Panc1 (cell line): ENCODE measurements around the gene DES. TPM values are rescaled to one million over a fixed set of nuclear protein-coding genes. Genes with fewer than 3 reads are reported as not detected.

Experiments used
- ATAC-seq: fragments of 200-7000 bp; cut with Tn5 transposase; 2 replicates; pipeline ENCODE4 v1.9.1; 2020; ENCODE audit warnings: mild to moderate bottlenecking, moderate library complexity
- BruUV-seq: library from RNA; stranded (reverse); fragments of 400-500 nt; replicated peaks from 2 replicates; lab custom pipeline; 2021; lab: Mats Ljungman, UMichigan
- CTCF ChIA-PET: fragments of 300-600 bp; sonication (Branson Sonifier 250); formaldehyde crosslinking; loops from one replicate; lab custom pipeline; 2022; ENCODE audit warnings: antibody characterized with exemption; lab: Charles Lee
- POLR2A ChIA-PET: fragments of 300-600 bp; sonication (Branson Sonifier 250); formaldehyde crosslinking; loops from one replicate; lab custom pipeline; 2022; ENCODE audit warnings: antibody characterized with exemption; lab: Charles Lee
- DNase-seq: peaks from one replicate; pipeline ENCODE4 v3.0.0-alpha.2; 2010; ENCODE audit warnings: low read depth, low spot score
- H3K27ac ChIP-seq: 2 replicates; pipeline ENCODE4 v1.5.1; 2011; ENCODE audit warnings: mild to moderate bottlenecking, low read length, inconsistent platforms
- H3K27me3 ChIP-seq: fragments of 200-500 bp; sonication (Bioruptor generic); 2 replicates; pipeline ENCODE4 v1.6.0; 2014; ENCODE audit warnings: low read length, inconsistent platforms; ENCODE audit not compliant: control insufficient read depth, insufficient read depth
- H3K36me3 ChIP-seq: fragments of 200-500 bp; sonication (Bioruptor generic); 2 replicates; pipeline ENCODE4 v1.5.1; 2014; ENCODE audit warnings: inconsistent platforms, mild to moderate bottlenecking, low read length, moderate library complexity; ENCODE audit not compliant: control insufficient read depth, insufficient read depth
- H3K4me1 ChIP-seq: 2 replicates; pipeline ENCODE4 v1.5.1; 2011; ENCODE audit warnings: inconsistent platforms, mild to moderate bottlenecking, low read length, moderate library complexity; ENCODE audit not compliant: control insufficient read depth, insufficient read depth
- H3K4me3 ChIP-seq, 2 experiments: 2 replicates each; pipeline ENCODE4 v1.5.1; 2011 to 2012; ENCODE audit warnings: low read depth in 2 of 2, low read length in 2 of 2, mild to moderate bottlenecking in 2 of 2, inconsistent platforms in 1 of 2, moderate library complexity in 1 of 2
- H3K9me3 ChIP-seq: fragments of 200-500 bp; sonication (Bioruptor generic); 2 replicates; pipeline ENCODE4 v1.5.1; 2014; ENCODE audit warnings: low read depth, mild to moderate bottlenecking, inconsistent platforms, low read length, moderate library complexity; ENCODE audit not compliant: control insufficient read depth, insufficient read depth
- POLR2AphosphoS5 ChIP-seq: IDR thresholded peaks from 2 replicates; pipeline ENCODE4 v1.6.1; 2012; ENCODE audit warnings: mild to moderate bottlenecking, low read depth, low read length, moderate library complexity
- SIN3A ChIP-seq: IDR thresholded peaks from 2 replicates; pipeline ENCODE4 v1.6.1; 2012; ENCODE audit warnings: low read depth, mild to moderate bottlenecking, low read length, moderate library complexity, borderline replicate concordance; ENCODE audit not compliant: insufficient read depth
- TCF7L2 ChIP-seq: IDR thresholded peaks from 2 replicates; pipeline ENCODE4 v1.6.1; 2011; ENCODE audit warnings: mild to moderate bottlenecking, low read depth, low read length, inconsistent platforms
- in situ Hi-C: cut with HindIII; loops from 2 replicates; pipeline ENCODE4 v1.10.0; 2016; ENCODE audit warnings: low sequenced_read_pairs, low pct_unique_long_range_greater_than_20kb
- intact Hi-C: fragments of 100-400 bp; cut with micrococcal nuclease; formaldehyde crosslinking; loops from one replicate; pipeline ENCODE4 v1.10.0; 2022; ENCODE audit not compliant: unreplicated experiment
- total RNA-seq: library from RNA; stranded (reverse); gene quantifications from one replicate; pipeline ENCODE4 v1.2.1, GENCODE V29; 2021; ENCODE audit not compliant: unreplicated experiment
- TF ChIP-seq, protein P1 (sequence below): fragments of 450-650 bp; IDR thresholded peaks from 2 replicates; pipeline ENCODE4 v1.5.1; 2017; ENCODE audit warnings: mild to moderate bottlenecking
- TF ChIP-seq, protein P2 (sequence below), 2 experiments: IDR thresholded peaks; 2 replicates each; pipeline ENCODE4 v1.6.1; 2011 to 2012; ENCODE audit warnings: low read depth in 2 of 2, control low read depth in 1 of 2, low read length in 1 of 2, mild to moderate bottlenecking in 1 of 2, moderate library complexity in 1 of 2; ENCODE audit not compliant: insufficient read depth in 1 of 2

The DES gene
- total RNA-seq, 1 experiment from 2014 or later, result 0.69 TPM

DNA sequence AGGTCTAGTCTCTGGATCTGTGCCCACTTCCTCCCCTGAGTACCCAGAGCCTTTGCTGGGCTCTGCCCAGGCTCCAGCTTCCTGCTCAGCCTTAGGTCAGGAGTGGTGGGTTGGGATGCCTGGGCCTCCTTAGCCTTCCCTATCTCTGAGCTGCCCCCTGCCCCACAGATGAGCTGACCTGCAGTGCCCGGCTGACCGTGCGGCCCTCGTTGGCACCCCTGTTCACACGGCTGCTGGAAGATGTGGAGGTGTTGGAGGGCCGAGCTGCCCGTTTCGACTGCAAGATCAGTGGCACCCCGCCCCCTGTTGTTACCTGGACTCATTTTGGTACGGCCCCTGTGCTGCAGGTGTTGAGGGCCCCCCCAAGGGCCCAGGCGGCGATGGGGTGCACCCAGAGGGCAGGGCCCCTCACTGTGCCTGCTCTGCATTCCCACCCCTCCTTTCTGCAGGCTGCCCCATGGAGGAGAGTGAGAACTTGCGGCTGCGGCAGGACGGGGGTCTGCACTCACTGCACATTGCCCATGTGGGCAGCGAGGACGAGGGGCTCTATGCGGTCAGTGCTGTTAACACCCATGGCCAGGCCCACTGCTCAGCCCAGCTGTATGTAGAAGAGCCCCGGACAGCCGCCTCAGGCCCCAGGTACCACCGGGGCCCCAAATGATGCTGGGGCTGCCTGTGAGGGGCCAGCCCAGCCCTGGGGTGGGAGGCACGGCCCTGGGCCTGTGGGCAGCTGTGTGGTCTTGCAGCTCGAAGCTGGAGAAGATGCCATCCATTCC lies 50.4 kb downstream of the DES start:
- DNase-seq (no peak), ATAC-seq (no peak)
- Histone ChIP-seq H3K4me3 (no peak overlapping the region), H3K36me3 (no peaks in the 10 kb centered on the region), H3K27me3 (no peaks in the 10 kb centered on the region), H3K27ac (no peak overlapping the region), H3K9me3 (no peaks in the 10 kb centered on the region), H3K4me1 (peaks cover 4% of the 10 kb centered on the region; the same call in 1 of the 2 replicates)
- CTCF ChIA-PET, result interaction anchor here (0.8 kb wide), 1 partner anchor 9 kb away, joined by 3 read pairs; no protein-coding TSS in a partner anchor
- no TSS peak for BruUV-seq
- intact Hi-C loops (no loop called here), in situ Hi-C loops (no loop called here)
- TF ChIP-seq, protein P1, sequence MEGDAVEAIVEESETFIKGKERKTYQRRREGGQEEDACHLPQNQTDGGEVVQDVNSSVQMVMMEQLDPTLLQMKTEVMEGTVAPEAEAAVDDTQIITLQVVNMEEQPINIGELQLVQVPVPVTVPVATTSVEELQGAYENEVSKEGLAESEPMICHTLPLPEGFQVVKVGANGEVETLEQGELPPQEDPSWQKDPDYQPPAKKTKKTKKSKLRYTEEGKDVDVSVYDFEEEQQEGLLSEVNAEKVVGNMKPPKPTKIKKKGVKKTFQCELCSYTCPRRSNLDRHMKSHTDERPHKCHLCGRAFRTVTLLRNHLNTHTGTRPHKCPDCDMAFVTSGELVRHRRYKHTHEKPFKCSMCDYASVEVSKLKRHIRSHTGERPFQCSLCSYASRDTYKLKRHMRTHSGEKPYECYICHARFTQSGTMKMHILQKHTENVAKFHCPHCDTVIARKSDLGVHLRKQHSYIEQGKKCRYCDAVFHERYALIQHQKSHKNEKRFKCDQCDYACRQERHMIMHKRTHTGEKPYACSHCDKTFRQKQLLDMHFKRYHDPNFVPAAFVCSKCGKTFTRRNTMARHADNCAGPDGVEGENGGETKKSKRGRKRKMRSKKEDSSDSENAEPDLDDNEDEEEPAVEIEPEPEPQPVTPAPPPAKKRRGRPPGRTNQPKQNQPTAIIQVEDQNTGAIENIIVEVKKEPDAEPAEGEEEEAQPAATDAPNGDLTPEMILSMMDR, result no peak
- TF ChIP-seq SIN3A (no peak), POLR2AphosphoS5 (no peak), TCF7L2 (no peak)
- TF ChIP-seq, protein P2, sequence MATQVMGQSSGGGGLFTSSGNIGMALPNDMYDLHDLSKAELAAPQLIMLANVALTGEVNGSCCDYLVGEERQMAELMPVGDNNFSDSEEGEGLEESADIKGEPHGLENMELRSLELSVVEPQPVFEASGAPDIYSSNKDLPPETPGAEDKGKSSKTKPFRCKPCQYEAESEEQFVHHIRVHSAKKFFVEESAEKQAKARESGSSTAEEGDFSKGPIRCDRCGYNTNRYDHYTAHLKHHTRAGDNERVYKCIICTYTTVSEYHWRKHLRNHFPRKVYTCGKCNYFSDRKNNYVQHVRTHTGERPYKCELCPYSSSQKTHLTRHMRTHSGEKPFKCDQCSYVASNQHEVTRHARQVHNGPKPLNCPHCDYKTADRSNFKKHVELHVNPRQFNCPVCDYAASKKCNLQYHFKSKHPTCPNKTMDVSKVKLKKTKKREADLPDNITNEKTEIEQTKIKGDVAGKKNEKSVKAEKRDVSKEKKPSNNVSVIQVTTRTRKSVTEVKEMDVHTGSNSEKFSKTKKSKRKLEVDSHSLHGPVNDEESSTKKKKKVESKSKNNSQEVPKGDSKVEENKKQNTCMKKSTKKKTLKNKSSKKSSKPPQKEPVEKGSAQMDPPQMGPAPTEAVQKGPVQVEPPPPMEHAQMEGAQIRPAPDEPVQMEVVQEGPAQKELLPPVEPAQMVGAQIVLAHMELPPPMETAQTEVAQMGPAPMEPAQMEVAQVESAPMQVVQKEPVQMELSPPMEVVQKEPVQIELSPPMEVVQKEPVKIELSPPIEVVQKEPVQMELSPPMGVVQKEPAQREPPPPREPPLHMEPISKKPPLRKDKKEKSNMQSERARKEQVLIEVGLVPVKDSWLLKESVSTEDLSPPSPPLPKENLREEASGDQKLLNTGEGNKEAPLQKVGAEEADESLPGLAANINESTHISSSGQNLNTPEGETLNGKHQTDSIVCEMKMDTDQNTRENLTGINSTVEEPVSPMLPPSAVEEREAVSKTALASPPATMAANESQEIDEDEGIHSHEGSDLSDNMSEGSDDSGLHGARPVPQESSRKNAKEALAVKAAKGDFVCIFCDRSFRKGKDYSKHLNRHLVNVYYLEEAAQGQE (IDR thresholded peaks at IDR 0.05; ENCODE audit: insufficient read depth in 1 of 2, low read depth in 2 of 2, low read length in 1 of 2), result no peak
- POLR2A ChIA-PET, result no interaction called here

DNA sequence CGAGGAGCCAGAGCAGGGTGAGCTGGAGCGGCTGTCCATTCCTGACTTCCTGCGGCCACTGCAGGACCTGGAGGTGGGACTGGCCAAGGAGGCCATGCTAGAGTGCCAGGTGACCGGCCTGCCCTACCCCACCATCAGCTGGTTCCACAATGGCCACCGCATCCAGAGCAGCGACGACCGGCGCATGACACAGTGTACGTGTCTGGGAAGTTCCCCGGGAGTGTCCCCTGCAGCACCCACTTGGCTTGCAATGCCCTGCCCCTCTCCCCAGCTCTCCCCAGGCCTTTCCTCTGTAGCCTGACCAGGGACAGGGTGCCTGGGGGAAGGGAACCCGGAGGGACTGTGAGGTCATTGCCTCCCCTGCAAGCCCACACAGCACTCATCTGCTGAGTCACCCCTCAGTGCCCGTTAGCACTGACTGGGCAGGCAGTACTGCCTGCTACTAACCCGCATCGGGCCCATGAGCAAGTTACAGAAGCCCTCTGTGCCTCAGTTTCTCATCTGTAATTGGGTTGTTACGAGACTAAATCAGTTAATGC lies 51.1 kb downstream of the DES start:
- Histone ChIP-seq H3K27me3 (no peaks in the 10 kb centered on the region), H3K27ac (no peak overlapping the region), H3K4me3 (no peak overlapping the region), H3K36me3 (no peaks in the 10 kb centered on the region), H3K9me3 (no peaks in the 10 kb centered on the region), H3K4me1 (peaks cover 4% of the 10 kb centered on the region; the same call in 1 of the 2 replicates)
- intact Hi-C loops, result no loop called here
- in situ Hi-C loops, result no loop called here
- DNase-seq (no peak), ATAC-seq (peak; percentile 43; the same call in 1 of the 2 replicates)
- POLR2A ChIA-PET, result no interaction called here
- CTCF ChIA-PET, result interaction anchor here (0.8 kb wide), 1 partner anchor 10 kb away, joined by 3 read pairs; no protein-coding TSS in a partner anchor
- TF ChIP-seq, protein P2 (IDR thresholded peaks at IDR 0.05; ENCODE audit: insufficient read depth in 1 of 2, low read depth in 2 of 2, low read length in 1 of 2), result no peak
- TF ChIP-seq TCF7L2 (no peak), SIN3A (no peak), POLR2AphosphoS5 (no peak)
- TF ChIP-seq, protein P1, result no peak
- BruUV-seq, result no TSS peak
